A673 (cell line): Measurements from ENCODE around the gene PYGB. TPM values are rescaled to one million over a fixed set of nuclear protein-coding genes. Genes with fewer than 3 reads are reported as not detected.

Experiments used
- BruUV-seq: library from RNA; stranded (reverse); fragments of 400-500 nt; replicated peaks from 2 replicates; lab custom pipeline; 2021; lab: Mats Ljungman, UMichigan
- CTCF ChIA-PET: fragments of 300-600 bp; sonication (Branson Sonifier 250); formaldehyde crosslinking; loops from one replicate; lab custom pipeline; 2022; ENCODE audit warnings: antibody characterized with exemption; lab: Charles Lee
- POLR2A ChIA-PET: fragments of 300-600 bp; sonication (Branson Sonifier 250); formaldehyde crosslinking; loops from one replicate; lab custom pipeline; 2022; ENCODE audit warnings: antibody characterized with exemption; ENCODE audit not compliant: low non-redundant PET; lab: Charles Lee
- DNase-seq: peaks from one replicate; pipeline ENCODE4 v3.0.0-alpha.2; 2015; ENCODE audit warnings: low spot score
- H3K27ac ChIP-seq: fragments of 200-600 bp; sonication (generic); 2 replicates; pipeline ENCODE4 v1.5.1; 2016; ENCODE audit warnings: mixed run types, low read depth, mild to moderate bottlenecking, mixed read lengths, antibody characterized with exemption, low read length; ENCODE audit not compliant: poor library complexity, severe bottlenecking
- H3K27me3 ChIP-seq: fragments of 200-600 bp; sonication (generic); replicated peaks from 2 replicates; pipeline ENCODE4 v1.6.1; 2017; ENCODE audit warnings: mixed run types, low read depth, mild to moderate bottlenecking, mixed read lengths, antibody characterized with exemption, low read length; ENCODE audit not compliant: insufficient read depth, poor library complexity
- H3K36me3 ChIP-seq: fragments of 200-600 bp; sonication (generic); 2 replicates; pipeline ENCODE4 v1.6.1; 2016; ENCODE audit warnings: mixed run types, mild to moderate bottlenecking, mixed read lengths, antibody characterized with exemption, low read length; ENCODE audit not compliant: insufficient read depth, poor library complexity, severe bottlenecking
- H3K4me1 ChIP-seq: fragments of 200-600 bp; sonication (generic); 2 replicates; pipeline ENCODE4 v1.6.1; 2017; ENCODE audit warnings: mixed run types, mild to moderate bottlenecking, mixed read lengths, antibody characterized with exemption, low read length; ENCODE audit not compliant: insufficient read depth, poor library complexity, severe bottlenecking
- H3K4me3 ChIP-seq: fragments of 200-600 bp; sonication (generic); 2 replicates; pipeline ENCODE4 v1.5.1; 2016; ENCODE audit warnings: low read depth, mixed run types, mild to moderate bottlenecking, mixed read lengths, low read length; ENCODE audit not compliant: poor library complexity, severe bottlenecking
- H3K9me3 ChIP-seq: fragments of 200-600 bp; sonication (generic); 2 replicates; pipeline ENCODE4 v1.6.1; 2016; ENCODE audit warnings: mixed run types, low read depth, mild to moderate bottlenecking, mixed read lengths, antibody characterized with exemption, low read length; ENCODE audit not compliant: poor library complexity, severe bottlenecking
- CTCF ChIP-seq: fragments of 300-800, 200-600 bp; sonication (generic); conservative IDR thresholded peaks from 2 replicates; pipeline ENCODE4 v1.5.1; 2017; ENCODE audit warnings: low read depth, mild to moderate bottlenecking, antibody characterized with exemption, low read length, moderate library complexity, mixed read lengths
- EZH2 ChIP-seq: fragments of 200-600 bp; sonication (generic); IDR thresholded peaks from 2 replicates; pipeline ENCODE4 v1.6.1; 2017; ENCODE audit warnings: borderline replicate concordance, low read depth, mild to moderate bottlenecking, mixed read lengths, antibody characterized with exemption, low read length; ENCODE audit not compliant: poor library complexity, severe bottlenecking
- intact Hi-C: fragments of 100-400 bp; cut with micrococcal nuclease; formaldehyde crosslinking; loops from one replicate; pipeline ENCODE4 v1.10.0; 2022; ENCODE audit not compliant: unreplicated experiment
- total RNA-seq: library from RNA; stranded (reverse); gene quantifications from 2 replicates; pipeline ENCODE4 v1.2.3, GENCODE V29; 2021

PYGB gene
- total RNA-seq, 1 experiment from 2014 or later, result 52.3 TPM

GRCh38 chr20:25297141-25297905 lies 49.4 kb downstream of the PYGB start:
- H3K4me1 ChIP-seq, result no peaks in the 10 kb centered on the region
- BruUV-seq, result TSS peak; percentile 63
- H3K27me3 ChIP-seq, result no peaks in the 10 kb centered on the region
- H3K4me3 ChIP-seq, result no peak overlapping the region
- no peaks in the 10 kb centered on the region for H3K9me3 ChIP-seq
- no peak for TF ChIP-seq EZH2
- TF ChIP-seq CTCF, result no peak
- peaks cover 14% of the 10 kb centered on the region for H3K36me3 ChIP-seq
- intact Hi-C loops, result no loop called here
- no peak for DNase-seq
- no peak overlapping the region for H3K27ac ChIP-seq
- ChIA-PET CTCF (no interaction called here), POLR2A (no interaction called here)

DNA sequence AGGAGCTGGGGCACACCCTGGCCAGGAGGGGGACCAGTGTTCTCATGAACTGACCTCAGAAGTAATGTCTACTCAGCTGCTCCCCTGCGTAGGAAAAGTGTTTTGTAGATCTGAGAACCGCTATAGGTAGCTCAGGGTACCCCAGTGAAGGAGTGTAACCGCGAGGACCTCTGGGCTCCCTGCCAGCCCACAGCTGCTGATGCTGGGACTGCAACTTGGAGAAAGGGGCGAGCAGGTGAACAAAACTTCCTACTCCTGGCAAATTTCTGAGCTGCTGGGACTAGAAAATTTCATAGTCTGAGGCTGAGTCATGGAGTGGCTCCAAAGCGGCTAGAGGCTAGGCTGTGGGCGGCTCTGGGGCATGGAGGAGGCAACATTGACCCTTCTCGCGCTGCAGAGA lies 51.9 kb downstream of the PYGB start:
- CTCF ChIA-PET, result no interaction called here
- H3K36me3 ChIP-seq, result peaks cover 14% of the 10 kb centered on the region
- TF ChIP-seq CTCF (no peak), EZH2 (no peak)
- no peaks in the 10 kb centered on the region for H3K4me1 ChIP-seq
- H3K4me3 ChIP-seq, result no peak overlapping the region
- no peak for DNase-seq
- no peaks in the 10 kb centered on the region for H3K27me3 ChIP-seq
- no TSS peak for BruUV-seq
- H3K27ac ChIP-seq, result no peak overlapping the region
- intact Hi-C loops, result no loop called here
- H3K9me3 ChIP-seq, result no peaks in the 10 kb centered on the region
- POLR2A ChIA-PET, result no interaction called here

- POLR2A ChIA-PET, result no interaction called here
- Histone ChIP-seq H3K27ac (no peak overlapping the region), H3K27me3 (no peaks in the 10 kb centered on the region), H3K4me3 (no peak overlapping the region), H3K9me3 (no peaks in the 10 kb centered on the region), H3K36me3 (peaks cover 14% of the 10 kb centered on the region), H3K4me1 (no peaks in the 10 kb centered on the region)
- intact Hi-C loops, result no loop called here
- DNase-seq, result no peak
- BruUV-seq, result no TSS peak
- CTCF ChIA-PET, result no interaction called here
- TF ChIP-seq CTCF (no peak), EZH2 (no peak)
Observed at GRCh38 chr20:25300496-25301170, 52.7 kb downstream of the PYGB start.
